Globus pallidus (tissue), 1 donor: ENCODE measurements around the gene CPXM1.

ENCODE experiments used
- DNase-seq: peaks from one replicate; pipeline ENCODE4 v3.0.0-alpha.2; 2015; ENCODE audit warnings: low spot score

The CPXM1 gene

DNA sequence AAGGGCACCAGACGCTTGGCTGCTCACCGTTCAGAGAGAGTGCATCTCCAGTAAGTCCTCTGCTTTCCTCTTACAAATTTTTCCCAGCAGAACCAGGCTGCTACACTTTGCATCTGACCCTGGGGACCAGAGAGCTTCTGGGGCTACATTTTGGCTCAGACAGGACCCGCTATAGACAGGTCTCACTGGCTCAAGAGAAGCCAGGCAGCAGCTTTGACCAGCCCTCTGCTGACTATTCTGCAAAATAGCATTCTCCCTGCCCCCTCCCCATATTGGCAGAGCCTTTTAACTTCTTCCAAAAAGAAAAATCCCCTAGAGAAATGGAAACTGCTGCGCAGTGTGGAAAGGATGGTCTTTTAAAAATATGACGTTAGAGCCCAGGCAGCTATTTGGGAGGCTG, 37.2 kb downstream of the CPXM1 start:
- DNase-seq: no peak

GRCh38 chr20:2762578-2763131, 37.8 kb downstream of the CPXM1 start:
- DNase-seq: no peak

- no peak for DNase-seq
Measured at GRCh38 chr20:2761885-2762284, 38.5 kb downstream of the CPXM1 start.

- no peak for DNase-seq
Measured at GRCh38 chr20:2760952-2761305, 39.5 kb downstream of the CPXM1 start.

GRCh38 chr20:2760297-2760951, 40.0 kb downstream of the CPXM1 start:
- no peak for DNase-seq

DNA sequence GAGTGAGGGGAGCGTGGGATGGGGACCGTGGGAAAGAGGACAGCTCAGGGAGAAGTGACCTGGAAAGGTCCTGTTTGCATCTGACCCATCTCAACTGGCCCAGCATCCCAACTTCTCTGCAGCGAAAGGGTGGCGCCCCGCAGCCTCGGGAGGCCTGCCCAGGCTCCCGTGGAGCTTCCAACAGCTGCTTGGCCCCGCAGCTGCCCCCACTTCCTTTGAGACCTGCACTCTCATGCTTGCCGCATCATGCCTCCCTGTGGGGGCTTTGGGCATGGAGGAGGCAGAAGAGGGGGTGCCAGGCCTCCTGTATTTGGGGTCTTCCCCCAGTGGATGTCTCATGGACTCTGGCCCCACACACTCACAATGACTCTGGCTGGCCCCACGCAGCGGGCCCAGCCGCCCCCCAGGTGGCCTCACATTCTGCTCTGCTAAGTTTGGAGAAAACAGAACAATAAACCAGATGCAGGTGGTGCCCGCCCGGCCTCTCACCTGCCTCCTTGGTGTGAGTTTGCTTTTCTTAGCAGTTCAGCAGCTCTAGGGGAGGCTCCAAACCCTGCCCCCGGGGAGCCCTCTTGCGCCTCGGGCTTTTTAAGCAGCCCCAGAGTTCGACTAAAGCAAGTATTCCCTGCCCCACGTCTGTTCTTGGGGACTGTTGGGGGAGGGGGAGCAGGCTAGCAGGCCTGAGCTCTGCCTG, 40.7 kb downstream of the CPXM1 start:
- DNase-seq: no peak

GRCh38 chr20:2759143-2759542, 41.3 kb downstream of the CPXM1 start:
- DNase-seq: no peak

GRCh38 chr20:2757969-2758368, 42.5 kb downstream of the CPXM1 start:
- DNase-seq: no peak

DNA sequence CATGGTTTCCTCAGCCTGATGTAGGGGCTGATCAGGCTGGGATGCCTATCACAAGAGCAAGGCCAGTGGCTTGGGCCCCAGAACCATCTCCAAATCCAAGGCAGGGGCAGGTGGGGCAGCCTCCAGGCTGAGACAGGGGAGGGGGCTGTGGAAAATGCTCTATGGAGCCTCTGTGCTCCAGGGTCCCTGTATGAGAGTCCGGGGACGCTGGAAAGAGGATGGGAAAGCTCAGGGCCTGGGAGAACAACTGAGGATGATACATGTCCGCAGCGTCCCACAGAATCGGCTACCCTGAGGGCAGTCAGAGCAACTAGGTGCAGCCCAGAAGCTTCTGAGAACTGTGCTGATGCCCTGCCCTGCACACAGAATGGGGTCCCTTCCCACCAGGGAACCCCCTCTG, 43.4 kb downstream of the CPXM1 start:
- no peak for DNase-seq

DNA sequence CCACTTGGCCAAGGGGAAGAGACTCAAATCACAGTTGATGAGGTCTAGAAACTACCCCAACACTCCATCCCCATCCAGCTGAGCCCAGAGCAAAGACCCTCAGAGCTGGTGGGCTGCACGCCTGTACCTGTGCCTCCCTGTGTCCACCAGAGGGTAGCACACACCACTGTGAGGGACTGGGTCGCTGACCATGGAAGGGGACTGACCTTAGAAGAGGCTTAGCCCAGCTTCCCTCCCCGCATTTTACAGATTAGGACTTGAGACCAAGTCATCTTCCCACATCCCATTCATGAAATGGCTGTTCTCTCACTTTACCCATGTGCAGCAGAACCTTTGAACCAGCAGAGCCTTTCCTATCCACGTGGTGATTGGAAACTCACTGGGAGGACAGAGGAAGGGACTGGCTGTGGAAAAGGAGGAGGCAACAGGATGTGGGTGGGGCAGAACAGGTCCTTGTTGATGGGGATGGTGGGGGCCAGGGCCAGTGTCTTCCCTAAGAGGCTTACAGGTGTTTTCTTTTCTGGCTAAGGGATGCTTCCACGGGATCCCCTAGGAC, 44.3 kb downstream of the CPXM1 start:
- no peak for DNase-seq

GRCh38 chr20:2755451-2756055, 44.9 kb downstream of the CPXM1 start:
- DNase-seq: no peak

DNA sequence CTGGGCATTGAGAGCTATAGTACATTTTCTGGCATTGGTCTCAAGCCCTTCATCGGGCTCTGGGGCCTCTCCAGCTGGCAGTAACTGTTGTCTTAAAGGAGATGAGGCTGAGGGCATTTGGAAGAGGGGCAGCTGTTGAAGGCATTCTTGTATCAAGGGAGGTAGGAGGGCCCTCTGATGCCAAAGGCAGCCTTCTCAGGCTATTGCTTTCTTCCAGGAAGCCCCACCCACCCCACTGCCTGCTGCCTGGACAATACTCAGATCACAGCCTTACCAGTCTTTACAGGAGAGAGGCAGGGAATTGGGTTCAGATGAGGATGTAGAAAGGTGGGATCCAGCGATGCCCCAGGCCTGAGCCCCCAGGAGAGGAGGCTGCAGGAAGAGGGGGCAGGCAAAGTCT, 46.0 kb downstream of the CPXM1 start:
- DNase-seq: no peak

- no peak for DNase-seq
Measured at GRCh38 chr20:2753461-2754040, 46.9 kb downstream of the CPXM1 start.

GRCh38 chr20:2752567-2753460, 47.6 kb downstream of the CPXM1 start:
- DNase-seq: no peak

DNA sequence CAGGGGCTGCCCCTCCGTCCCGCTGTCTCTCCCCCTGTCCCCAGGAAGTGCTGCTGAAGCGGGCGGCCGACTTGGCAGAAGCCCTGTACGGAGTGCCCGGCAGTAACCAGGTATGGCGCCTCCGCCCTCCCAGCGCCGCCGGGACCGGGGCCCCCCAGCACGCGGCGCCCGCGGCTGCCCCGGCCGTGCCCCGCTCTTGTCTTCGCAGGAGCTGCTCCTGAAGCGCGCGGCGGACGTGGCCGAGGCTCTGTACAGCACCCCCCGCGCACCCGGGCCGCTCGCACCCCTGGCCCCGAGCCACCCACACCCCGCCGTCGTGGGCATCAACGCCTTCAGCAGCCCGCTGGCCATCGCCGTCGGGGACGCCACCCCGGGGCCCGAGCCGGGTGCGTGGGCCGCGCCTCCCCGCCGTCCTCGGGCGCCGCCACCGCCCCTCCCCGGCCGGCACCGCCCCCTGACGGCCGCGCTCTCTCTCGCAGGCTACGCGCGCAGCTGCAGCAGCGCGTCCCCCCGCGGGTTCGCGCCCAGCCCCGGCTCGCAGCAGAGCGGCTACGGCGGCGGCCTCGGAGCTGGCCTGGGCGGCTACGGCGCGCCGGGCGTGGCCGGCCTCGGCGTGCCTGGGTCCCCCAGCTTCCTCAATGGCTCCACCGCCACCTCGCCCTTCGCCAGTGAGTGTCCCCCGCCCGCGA, 48.4 kb downstream of the CPXM1 start:
- no peak for DNase-seq

- DNase-seq: no peak
Measured at GRCh38 chr20:2751347-2751877, 49.0 kb downstream of the CPXM1 start.

DNA sequence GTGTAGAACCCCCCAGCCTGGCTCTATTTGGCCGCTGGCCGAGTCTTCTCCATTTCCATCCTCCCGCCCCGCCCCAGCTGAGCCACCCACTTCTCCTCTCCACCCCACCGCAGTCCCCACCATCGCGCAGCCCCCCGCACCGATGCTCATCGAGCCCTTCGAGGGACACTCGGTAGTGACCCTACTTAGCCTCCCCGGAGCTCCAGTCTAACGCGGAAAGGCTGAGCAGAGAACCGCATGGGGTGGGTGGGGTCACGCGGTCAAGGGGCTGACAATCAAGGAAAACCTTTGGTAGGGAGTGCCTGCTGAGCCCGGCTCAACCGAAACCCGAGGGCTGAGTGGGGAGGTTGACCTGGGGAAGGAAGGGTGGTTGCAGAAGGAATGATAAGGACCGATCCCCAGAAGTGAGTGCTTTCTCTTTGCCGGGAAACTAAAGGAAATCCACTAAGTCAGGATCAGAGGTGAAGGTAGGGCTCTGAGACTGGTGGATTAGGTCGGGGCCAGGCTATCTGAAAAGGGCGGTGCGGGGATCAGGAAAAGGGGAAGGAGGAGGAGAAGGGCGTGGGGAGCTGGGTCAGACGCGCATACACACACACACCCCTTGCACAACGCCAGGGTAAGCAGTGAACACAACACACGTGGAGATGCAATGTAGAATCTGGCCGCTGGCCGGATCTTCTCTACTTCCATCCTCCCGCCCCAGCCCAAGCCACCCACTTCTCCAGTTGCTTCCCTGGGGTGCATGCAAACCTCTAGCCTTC, 49.8 kb downstream of the CPXM1 start:
- no peak for DNase-seq

GRCh38 chr20:2749951-2750490, 50.4 kb downstream of the CPXM1 start:
- no peak for DNase-seq

- DNase-seq: no peak
Measured at GRCh38 chr20:2749343-2749950, 51.0 kb downstream of the CPXM1 start.
